GM10266 (cell line): ENCODE data around the gene CCDC171.
"Not testable (repeated sequence)": the region's sequence is repeated elsewhere in the genome, so short reads cannot be mapped to it uniquely, and the experiment has no call there.

Experiments
- DNase-seq: peaks from one replicate; pipeline ENCODE4 v3.0.0; 2012; ENCODE audit errors: extremely low spot score
- CTCF ChIP-seq: IDR thresholded peaks from 2 replicates; pipeline ENCODE4 v1.5.1; 2012; ENCODE audit warnings: mild to moderate bottlenecking, low read depth; ENCODE audit not compliant: control insufficient read depth, insufficient read depth; ENCODE audit errors: missing control alignments

Gene CCDC171

GRCh38 chr9:15570769-15571168 lies 17.9 kb downstream of the CCDC171 start:
- no peak for DNase-seq
- no peak for TF ChIP-seq CTCF

- DNase-seq = no peak
- TF ChIP-seq CTCF = no peak
Observed at GRCh38 chr9:15572200-15572770, 19.4 kb downstream of the CCDC171 start.

- no peak for TF ChIP-seq CTCF
Observed at GRCh38 chr9:15576350-15577050, 23.7 kb downstream of the CCDC171 start.

GRCh38 chr9:15578714-15579113 lies 25.9 kb downstream of the CCDC171 start:
- DNase-seq = no peak
- TF ChIP-seq CTCF = no peak

More at GRCh38 chr9:15576350-15577050, 23.7 kb downstream of the CCDC171 start:
- no peak for DNase-seq

GRCh38 chr9:15584379-15584778 lies 31.5 kb downstream of the CCDC171 start:
- no peak for TF ChIP-seq CTCF
- no peak for DNase-seq

GRCh38 chr9:15592317-15592716 lies 39.5 kb downstream of the CCDC171 start:
- no peak for TF ChIP-seq CTCF
- DNase-seq = no peak

- DNase-seq = not testable (repeated sequence)
Observed at GRCh38 chr9:15592940-15593339, 40.1 kb downstream of the CCDC171 start.

- not testable (repeated sequence) for DNase-seq
Observed at GRCh38 chr9:15600666-15601330, 48.0 kb downstream of the CCDC171 start.
